D721Med (cell line): ENCODE measurements around the gene ULK3.

Experiments used
- DNase-seq: peaks from one replicate; pipeline ENCODE4 v3.0.0; 2011; ENCODE audit warnings: low spot score; ENCODE audit not compliant: insufficient read length
- FAIRE-seq: peaks from 2 replicates; lab custom pipeline; 2011; peaks lifted over from hg19 to GRCh38; lab: Jason Lieb, UNC
- TF ChIP-seq, protein P1 (sequence below): IDR thresholded peaks from 2 replicates; pipeline ENCODE4 v1.5.1; 2012; ENCODE audit warnings: mild to moderate bottlenecking, control low read depth; ENCODE audit not compliant: insufficient read depth; ENCODE audit errors: missing control alignments

The ULK3 gene

DNA sequence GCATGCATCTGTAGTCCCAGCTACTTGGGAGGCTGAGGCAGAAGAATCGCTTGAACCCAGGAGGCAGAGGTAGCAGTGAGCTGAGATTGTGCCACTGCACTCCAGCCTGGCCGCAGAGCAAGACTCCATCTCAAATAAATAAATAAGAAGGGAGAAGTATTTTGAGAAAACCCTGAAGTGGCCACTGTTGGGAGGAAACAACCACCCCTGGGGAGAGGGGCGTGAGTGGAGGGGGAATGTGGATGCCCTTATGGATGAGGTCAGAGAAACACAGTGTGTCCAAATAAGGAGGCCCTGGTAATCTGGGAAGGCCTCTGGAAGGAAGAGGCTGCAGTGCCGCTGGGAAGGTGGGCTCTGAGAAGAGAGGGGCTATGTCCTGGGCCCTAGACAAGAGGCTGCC is 20.7 kb downstream of the ULK3 start:
- TF ChIP-seq, protein P1, sequence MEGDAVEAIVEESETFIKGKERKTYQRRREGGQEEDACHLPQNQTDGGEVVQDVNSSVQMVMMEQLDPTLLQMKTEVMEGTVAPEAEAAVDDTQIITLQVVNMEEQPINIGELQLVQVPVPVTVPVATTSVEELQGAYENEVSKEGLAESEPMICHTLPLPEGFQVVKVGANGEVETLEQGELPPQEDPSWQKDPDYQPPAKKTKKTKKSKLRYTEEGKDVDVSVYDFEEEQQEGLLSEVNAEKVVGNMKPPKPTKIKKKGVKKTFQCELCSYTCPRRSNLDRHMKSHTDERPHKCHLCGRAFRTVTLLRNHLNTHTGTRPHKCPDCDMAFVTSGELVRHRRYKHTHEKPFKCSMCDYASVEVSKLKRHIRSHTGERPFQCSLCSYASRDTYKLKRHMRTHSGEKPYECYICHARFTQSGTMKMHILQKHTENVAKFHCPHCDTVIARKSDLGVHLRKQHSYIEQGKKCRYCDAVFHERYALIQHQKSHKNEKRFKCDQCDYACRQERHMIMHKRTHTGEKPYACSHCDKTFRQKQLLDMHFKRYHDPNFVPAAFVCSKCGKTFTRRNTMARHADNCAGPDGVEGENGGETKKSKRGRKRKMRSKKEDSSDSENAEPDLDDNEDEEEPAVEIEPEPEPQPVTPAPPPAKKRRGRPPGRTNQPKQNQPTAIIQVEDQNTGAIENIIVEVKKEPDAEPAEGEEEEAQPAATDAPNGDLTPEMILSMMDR = no peak
- FAIRE-seq (no peak), DNase-seq (no peak)

DNA sequence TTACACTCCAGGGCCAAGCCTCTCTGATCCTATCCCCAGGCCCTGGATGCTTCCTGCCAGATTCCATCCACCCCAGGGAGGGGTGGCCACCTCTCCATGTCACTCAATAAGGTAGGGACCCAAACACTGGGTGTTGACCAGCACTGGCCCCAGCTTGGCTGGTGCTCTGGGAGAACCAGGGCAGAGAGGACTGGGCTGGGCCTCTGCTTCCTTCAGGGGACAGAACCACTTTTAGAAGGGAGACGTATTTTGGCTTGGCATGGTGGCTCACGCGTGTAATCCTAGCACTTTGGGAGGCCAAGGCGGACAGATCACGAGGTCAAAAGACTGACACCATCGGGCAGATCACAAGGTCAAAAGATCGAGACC is 21.2 kb downstream of the ULK3 start:
- DNase-seq (no peak), FAIRE-seq (no peak)
- TF ChIP-seq, protein P1 = no peak

DNA sequence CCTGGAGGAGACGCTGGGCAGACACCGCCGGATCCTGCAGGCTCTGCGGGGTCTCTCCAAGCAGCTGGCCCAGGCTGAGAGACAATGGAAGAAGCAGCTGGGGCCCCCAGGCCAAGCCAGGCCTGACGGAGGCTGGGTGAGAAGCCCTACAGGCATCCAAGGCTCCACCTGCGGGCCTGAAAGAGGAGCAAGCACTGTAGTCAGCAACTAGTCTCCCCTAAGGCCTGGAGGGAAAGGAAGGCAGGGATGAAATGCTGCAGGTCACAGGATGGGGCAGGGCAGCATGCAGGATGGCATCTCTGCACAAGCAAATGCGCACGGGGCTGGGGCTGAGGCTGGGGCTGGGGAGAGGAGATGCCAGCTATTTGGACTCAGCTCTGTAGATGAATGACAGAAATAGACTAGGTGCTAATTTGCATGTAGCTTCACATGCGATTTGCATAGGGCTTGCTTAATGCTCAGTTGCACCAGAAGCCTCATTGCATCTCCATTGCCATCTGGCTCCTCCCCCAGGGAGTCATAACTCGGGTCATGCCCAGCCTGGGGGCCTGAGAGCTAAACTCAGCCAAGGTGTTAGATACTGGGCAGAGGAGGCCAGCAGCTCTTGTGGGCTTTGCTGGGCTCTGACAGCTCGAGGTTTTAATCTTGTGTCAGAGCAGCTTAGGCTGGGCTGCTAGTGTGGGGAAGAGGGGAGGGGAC is 21.7 kb downstream of the ULK3 start:
- TF ChIP-seq, protein P1 = no peak
- peak; percentile 96 for DNase-seq
- FAIRE-seq = no peak

DNA sequence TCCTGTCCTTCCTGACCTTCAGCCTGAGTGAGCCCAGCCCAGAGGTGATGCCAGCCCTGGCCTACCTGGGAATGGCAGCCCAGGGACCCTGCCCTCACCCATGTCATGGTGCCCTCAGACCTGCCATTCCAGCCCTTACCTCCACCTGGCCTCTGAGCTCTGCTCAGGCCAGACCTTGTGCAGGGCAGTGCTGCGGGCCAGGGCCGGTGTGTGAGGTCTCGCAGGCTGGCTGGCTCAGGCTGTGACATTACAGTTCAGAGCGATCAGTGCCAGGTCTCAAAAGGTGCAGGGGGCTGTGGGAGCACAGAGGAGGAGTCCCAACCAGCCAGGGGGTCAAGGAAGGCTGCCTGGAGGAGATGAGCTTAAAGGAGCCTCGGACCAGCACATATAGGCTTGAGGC is 22.9 kb downstream of the ULK3 start:
- no peak for DNase-seq
- TF ChIP-seq, protein P1 = no peak
- FAIRE-seq = no peak

DNA sequence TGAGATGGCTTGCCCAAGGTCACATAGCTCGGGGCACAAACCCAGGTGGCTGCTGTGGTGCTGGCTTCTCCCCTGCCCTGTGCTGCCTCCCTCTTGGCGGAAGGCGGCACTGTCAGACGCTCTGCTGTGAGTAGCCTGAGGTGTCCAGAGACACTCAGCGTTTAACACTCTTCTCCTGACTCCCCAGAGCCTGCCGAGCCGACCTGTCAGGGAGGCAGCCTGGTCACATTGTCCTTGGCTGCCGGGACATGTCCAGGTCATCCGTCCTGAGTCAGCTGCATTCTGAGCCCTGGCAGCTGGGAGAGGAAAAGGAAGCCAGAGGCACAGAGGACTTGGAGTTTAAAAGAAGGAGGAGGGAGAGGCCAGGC is 25.6 kb downstream of the ULK3 start:
- no peak for FAIRE-seq
- TF ChIP-seq, protein P1 = peak; percentile 30
- no peak for DNase-seq

DNA sequence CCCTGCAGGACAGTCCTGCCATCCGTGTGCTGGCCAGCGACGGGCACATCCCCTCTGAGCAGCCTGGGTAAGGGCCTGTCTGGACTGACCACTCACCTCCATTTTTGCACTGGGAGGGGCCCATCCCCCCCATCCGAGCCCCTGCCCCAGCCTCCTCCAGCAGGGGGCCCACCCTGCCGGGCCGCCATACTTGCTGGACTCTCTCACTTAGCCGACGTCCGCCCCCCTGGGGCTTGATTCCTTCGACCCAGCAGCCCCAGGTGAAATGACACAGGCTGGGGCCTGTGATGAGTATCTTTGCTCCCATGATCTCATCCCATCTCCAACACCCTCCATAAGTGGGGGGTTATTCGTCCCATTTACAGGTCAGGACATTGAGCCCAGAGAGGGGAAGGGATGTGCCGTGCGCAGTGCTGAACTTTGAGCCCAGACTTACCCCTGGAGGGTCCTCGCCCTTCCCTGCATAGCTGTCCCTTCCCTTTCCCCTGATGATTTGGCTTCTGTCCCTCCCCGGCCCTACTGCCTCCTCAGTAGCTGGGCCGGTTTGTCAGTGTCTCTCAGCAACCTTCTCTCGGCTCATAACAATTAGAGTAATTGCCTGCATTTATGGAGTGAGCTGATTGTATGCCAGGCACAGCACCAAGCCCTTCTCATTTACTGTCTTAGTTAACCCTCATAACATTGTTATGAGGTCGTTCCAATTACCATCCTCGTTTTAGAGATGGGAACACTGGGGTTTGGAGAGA is 26.2 kb downstream of the ULK3 start:
- FAIRE-seq (no peak), DNase-seq (no peak)
- TF ChIP-seq, protein P1 = no peak

DNA sequence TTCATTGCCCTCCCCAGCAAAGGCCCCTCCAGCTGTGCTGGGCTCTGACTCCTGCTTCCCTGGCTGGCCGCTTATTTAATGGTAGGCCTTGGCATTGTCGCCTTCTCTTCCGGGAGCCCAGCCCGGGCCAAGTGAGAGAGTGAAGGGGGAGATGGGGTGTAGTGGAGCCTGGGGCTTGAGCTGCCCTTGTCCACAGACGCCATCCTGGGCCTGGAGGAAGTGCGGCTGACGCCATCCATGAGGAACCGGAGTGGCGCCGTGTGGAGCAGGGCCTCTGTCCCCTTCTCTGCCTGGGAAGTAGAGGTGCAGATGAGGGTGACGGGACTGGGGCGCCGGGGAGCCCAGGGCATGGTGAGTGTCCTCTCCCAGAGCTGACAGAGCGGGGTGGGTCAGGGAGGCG is 27.0 kb downstream of the ULK3 start:
- DNase-seq (no peak), FAIRE-seq (no peak)
- TF ChIP-seq, protein P1 = no peak
